SK-N-MC (cell line): ENCODE results near the gene APP.

Experiments used
- EZH2 ChIP-seq: fragments of 200-600 bp; sonication (generic); IDR thresholded peaks from one replicate; pipeline ENCODE4 v1.6.1; 2017; ENCODE audit warnings: antibody characterized with exemption
- POLR2AphosphoS5 ChIP-seq: IDR thresholded peaks from 2 replicates; pipeline ENCODE4 v1.6.1; 2012; ENCODE audit warnings: mild to moderate bottlenecking, low read depth, low read length, borderline replicate concordance

DNA sequence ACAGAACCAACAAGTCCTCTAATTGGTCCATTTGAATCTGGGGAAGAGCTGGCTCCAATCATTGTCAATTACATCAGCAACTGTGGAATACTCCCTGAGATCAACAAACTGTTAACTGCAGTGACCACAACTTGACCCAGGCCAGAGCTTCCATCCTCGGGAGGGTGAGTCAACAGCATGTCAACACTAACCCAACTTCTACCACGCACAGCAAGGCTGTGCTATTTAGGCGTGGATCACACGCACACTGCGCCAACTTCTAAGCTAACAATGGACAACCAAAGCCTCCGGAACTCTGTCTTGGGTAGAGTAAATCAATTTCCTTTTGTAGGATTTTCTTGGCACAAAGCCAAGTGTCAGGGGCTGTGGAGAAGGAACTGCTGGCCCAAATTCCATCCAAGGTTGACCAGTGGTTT lies 30.4 kb downstream of the APP start:
- TF ChIP-seq EZH2 (no peak), POLR2AphosphoS5 (no peak)
